Mucosa of gallbladder (tissue), 1 donor: ENCODE data around the gene PLA2R1. TPM values are rescaled to one million over a fixed set of nuclear protein-coding genes. Genes with fewer than 3 reads are reported as not detected.
A peak's percentile ranks its signal among the peaks of the same experiment; 100 is the strongest.
"Not testable (repeated sequence)": the region's sequence is repeated elsewhere in the genome, so short reads cannot be mapped to it uniquely, and the experiment has no call there.

ENCODE experiments used
- DNase-seq: peaks from one replicate; pipeline ENCODE4 v3.0.0-alpha.2; 2020; ENCODE audit warnings: low spot score
- total RNA-seq: library from RNA; stranded (reverse); gene quantifications from one replicate; pipeline ENCODE4 v1.2.1, GENCODE V29; 2021
- donor health status: DM: no; HTN: no; CAD: no.

Gene PLA2R1
- total RNA-seq, 1 donor from 2014 or later, result 45.0 TPM

DNA sequence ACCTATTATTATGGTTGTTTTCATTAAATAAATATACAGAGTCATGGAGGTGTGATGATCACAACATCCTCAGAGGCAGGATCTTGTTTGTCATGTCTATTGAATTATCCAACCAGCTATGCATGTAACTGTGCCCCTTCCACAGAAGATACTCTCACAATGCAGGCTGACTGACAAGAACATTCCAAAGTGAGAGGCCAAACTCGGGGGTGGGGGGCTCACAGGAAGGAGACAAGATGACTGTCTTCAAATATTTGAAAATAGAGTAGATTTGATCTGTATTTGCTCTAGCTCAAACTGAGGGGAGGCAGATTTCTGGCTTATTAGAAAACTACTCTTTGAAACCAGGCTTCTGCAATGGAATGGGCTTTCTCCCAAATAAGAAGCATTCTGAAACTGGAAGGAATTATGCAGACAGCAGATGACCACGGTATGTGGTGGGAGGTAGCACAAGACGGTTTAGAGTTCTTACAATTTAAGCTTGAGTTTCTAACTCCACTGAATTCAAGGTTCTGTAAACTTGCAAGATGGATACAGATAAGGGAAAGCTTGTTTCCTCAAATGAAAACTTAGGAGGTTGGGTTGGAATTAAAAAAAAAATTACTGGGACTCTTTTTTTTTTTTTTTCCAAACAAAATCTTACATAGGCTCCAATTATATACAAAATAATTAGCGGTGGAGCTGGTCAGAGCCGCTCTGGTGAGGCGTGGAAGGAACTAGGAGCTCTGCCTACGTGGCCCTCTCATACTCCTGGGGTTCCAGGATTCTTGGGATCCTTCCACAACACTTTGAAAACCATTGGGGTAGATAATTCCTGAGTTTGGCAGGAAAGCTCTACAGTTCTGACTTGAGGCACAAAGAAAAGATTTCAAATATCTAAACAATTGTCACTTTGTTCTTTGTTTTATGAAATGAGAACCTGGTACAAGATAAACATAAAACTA lies 79.3 kb downstream of the PLA2R1 start:
- no peak for DNase-seq

DNA sequence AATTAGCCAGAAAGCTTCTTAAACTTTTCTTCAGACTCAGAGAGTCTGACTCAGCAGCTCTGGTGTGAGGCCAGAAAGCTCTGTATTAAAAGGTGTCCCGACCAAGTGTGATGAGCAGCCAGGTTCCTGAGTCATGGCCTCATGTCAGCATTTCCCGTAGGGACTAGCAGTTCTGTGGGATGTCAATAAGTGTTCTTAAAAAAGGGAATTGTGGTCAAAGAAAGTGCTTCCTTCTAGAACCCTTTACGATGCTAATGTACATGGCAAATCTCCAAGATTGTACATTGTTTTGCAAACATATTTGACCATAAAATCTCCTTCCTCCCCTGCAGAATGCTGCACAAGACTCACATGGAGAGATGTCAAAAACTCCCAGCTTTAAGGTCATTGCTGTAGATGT lies 80.1 kb downstream of the PLA2R1 start:
- no peak for DNase-seq

DNA sequence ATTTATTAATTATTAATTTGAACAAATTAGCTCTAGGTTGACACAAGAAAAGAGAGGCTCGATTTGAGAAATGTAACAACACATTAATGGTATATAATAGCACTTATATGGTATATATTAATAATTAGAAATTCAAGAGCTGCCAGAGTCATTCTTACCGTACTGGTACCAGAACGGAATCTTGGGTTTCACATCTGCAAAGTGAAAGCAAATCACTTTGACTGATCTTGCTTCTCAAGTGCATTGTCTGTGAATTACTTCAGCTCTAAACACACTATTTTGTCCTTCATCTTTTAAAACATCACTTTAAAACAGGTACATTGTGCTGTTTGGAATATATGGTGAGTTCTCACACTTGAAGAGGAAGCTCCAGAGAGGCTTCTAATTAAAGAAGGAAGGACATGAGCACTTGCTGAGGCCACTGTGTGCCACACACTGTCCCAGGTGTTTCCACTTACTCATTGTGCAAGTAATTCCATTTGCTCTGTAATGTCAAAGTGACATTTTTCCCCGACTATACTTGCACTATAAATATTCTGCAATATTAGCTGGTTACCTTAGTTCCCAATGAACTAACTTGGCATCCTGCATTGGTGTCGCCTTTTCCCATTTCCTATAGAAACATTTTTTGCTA lies 85.8 kb downstream of the PLA2R1 start:
- no peak for DNase-seq

DNA sequence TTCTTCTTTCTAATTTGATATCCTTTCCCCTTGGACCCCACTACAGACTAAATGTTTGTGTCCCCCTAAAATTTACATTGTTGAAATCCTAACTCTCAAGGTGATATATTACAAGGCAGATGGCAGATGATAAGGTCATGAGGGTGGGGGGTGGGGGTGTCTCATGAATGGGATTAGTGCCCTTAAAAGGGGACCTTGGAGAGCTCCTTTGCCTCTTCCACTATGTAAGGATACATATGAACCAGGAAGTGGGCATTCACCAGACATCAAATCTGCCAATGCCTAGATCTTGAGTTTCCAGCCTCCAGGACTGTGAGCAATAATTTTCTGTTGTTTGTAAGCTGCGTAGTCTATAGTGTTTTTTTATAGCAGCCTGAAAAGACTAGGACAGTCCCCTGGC lies 89.1 kb downstream of the PLA2R1 start:
- DNase-seq, result no peak

DNA sequence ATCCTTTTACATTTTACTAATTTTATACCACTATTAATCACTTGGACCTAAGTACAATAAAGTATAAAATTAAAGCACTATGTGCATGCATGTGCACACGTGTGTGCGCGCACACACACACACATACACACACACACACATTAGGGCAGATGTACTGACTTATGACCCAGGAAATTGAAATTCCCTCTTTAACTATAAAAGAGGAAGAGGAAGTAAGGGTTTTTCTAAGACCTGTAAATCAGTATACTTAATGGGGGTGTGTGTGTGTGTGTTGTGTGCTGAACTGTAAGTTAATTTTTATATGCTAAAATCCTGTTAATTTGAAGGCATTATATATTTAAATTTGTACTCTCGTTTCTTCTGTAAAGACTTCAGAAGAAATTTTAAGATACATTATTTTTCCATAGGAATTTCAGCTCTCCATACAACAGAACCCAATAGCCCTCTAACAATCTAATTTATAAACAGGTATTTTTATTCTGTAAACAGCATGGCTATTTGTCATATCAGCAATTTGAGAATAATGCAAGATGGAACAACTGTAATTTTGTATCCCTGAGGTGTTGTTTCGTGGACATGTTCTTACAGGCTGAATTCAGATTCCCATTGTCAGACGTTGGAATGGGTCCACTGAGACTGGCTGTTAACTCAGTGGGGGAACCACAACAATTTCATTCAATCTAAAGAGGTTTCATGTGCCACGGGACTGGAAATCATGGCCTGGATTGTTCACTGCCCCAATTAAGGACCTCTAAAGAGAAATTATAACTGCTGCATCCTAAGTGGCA lies 90.9 kb downstream of the PLA2R1 start:
- DNase-seq, result no peak

DNA sequence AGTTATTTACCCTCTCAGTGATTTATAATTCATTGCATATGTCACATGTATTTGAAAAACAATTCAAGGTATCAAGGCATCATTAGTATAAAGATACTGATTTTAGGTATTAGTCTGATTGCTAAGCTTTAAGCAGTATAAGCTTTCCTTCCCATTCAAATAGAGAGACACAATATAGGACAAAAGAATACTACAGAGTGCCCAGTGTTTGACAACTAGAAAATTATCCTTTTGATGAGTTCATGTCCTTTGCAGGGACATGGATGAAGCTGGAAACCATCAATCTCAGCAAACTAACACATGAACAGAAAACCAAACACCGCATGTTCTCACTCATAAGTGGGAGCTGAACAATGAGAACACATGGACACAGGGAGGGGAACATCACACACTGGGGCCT lies 91.9 kb downstream of the PLA2R1 start:
- DNase-seq, result not testable (repeated sequence)

DNA sequence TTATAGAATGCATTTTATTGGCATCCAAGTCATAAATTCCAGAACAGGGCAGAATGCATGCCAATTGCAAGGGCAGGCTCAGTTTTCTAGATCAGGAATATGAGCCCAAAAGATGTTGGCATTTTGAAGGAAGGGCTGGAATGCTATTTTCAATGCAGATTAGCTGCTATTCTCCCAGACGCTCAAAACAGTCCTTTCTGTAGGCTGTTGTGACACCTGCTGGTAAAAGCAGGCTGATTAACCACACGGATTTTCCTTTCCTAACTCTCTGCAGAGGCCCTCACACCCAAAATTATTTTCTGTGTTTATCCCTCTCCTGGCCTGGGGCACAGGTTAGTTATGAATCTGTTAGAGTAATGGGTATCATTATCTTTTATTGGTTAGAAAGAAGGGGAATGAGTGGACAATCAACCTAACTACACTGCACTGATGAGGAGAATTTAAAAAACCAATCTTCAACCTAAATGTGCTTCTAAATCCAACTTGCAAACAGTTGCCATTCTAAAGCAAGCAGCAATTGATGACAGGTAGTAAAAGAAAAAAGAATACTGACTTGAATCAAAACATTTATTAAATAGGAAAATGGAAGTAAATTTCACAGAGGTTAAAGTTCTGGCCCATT lies 94.0 kb downstream of the PLA2R1 start:
- peak; percentile 13 for DNase-seq

DNA sequence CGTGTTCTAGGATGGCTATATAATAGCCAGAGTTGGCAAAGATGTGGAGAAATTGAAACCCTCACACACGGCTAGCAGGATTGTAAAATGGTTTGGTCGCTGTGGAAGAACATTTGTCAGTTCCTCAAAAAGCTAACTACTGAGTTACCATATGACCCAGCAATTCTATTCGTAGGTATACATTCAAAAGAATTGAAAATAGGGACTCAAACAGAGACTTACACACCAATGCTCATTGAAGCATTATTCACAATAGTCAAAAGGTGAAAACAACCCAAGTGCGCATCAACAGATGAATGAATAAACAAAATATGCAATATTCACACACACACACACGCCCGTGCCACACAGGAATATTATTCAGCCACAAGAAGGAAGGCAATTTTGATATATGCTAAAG lies 98.7 kb downstream of the PLA2R1 start:
- no peak for DNase-seq

DNA sequence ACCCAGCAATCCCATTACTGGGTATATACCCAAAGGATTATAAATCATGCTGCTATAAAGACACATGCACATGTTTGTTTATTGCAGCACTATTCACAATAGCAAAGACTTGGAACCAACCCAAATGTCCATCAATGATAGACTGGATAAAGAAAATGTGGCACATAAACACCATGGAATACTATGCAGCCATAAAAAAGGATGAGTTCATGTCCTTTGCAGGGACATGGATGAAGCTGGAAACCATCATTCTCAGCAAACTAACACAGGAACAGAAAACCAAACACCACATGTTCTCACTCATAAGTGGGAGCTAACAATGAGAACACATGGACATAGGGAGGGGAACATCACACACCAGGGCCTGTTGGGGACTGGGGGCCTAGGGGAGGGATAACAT lies 99.9 kb downstream of the PLA2R1 start:
- not testable (repeated sequence) for DNase-seq

DNA sequence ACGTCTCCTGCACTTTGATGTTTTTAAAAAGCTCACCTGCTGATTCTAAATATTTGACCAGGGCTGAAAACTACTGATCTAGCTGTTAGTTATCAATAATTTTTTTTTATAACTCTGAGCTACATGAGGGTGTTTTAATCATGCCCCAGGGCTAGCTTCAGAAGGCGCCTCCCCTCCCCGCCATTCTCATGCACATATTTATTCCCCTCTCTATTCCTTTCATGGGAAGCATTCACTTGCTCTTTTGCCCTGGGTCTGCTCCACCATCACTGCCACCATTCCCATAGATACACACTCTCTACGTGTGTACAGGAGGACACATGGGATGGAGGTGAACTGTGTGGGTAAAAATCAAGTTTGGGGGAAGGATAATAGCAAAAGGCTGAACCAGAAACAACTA lies 101.0 kb downstream of the PLA2R1 start:
- DNase-seq, result no peak

DNA sequence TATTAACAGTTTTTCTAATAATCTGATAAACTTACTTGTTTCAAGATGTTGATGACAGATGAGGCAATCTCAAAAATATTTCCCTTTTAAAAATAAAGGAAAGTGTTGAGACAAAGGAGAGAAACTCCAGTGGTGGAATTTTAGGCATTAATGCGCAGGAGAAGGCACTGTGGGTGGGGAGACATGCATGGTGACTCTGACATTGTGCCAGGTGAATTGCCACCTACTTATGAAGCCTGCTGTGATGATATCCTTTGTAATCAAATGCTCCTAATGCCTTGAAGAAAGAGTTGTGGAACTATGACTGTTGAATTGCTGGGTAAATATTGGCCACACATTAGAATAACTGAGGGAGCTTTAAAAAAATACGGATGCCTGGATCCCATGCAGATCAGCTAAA lies 101.4 kb downstream of the PLA2R1 start:
- no peak for DNase-seq

DNA sequence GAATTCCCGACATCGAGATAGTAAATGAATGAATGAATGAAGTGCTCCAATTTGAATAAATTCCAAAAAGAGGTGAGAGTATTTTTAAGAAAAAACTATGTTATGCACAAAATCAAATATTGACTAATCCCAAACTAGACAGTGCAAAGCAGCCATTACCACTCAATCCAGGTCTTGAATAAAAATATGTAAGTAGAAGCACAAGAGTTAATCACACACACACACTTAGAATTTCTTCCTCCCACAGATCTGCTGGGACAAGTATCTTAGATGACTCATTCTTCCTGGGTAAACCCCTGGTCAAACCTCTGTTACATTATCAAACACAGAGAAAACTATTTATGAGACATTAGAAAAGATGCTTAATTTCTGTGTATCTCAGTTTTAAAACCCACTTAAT lies 102.0 kb downstream of the PLA2R1 start:
- DNase-seq, result no peak

DNA sequence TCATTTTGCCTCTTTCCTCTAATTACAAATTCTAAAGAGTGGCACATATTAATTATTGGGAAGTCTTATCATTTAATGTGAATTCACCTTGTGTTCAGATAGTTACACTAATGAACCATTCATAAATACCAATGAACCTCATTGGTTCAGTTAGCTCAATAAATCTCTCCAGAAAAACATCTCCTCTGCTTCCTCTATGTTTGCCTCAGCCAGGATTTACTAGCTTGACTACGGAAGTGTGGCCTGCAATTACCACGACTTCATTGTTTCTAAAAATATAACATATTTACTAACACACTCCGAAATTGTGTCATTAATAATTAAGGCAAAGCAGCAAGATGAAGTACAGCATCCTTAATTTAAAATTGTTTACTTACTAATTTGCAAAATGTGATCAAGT lies 103.3 kb downstream of the PLA2R1 start:
- DNase-seq, result no peak

DNA sequence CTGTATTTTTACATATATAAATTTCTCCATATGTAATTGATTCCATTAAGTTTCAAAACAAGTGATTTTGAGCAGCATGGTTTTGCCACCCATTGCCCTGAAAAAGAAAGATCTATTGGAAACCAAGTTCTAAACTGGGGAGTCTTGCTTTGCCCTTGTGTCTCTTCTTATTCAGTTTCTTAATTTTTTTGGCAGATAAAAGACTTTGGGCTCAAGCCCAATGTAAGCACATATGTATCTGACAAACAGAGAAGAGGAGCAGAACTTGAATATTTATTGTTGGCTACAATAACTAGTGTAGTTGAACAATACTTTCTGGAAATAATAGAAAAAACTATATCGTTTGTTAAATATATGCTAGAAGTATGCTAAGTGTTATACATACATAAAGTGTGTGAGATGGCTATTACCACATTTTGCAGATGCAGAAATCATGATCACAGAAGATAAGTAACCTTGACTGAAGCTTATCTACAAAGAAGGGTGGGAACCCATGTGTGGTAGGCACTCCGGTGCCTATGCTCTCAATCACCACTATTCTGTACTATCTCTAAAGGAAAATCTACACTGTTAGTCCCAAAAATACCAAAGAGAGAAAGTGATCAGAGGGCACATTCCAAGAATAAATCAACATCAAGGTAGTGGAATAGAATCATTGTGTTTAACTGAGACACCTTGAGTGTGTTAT lies 109.1 kb downstream of the PLA2R1 start:
- no peak for DNase-seq

DNA sequence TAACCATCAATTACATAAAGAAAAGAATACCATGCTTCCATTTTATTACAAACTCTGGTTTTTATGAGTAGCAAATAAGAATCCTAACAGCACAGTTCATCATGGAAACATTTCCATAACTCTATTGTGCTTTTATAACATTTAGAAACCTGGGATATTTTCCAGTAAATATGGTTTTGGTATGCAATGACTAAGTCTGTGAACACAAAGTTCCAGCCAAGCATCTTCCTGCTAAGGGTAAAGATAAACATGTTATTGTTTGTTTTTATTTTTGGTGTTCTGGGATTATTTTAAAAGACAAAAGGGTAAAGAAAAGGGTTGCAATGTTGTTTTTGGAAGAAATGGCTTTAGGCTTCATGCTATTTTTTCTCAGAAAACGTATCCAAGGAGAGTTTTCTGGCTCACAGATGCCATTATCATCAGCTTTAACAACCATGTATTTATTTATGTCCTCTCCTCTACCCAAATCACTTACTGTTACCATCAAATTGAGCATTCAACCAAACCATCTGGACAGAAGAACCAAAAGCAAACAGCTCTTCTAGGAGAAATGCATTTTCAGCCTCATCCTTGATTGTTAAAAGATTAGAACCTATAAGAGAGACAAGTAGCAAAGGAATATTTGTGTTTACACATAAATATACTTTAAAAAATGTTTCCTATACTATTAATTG lies 116.0 kb downstream of the PLA2R1 start:
- DNase-seq, result no peak

DNA sequence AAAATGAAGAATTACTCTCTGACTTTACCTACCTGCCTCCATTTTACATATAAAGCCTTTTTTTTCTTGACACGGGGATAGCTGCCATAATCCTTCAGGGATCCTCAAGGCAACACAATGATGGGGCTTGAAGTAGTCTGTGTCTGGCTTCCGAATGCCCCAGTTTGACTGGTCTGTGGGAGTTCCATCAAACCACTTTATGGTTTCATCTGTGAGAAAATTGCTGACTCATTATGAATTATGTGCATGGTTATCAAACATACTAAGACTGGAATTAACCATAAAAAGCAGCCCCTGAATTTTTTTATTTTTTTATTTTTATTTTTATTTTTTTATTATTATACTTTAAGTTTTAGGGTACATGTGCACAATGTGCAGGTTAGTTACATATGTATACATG lies 117.5 kb downstream of the PLA2R1 start:
- no peak for DNase-seq

DNA sequence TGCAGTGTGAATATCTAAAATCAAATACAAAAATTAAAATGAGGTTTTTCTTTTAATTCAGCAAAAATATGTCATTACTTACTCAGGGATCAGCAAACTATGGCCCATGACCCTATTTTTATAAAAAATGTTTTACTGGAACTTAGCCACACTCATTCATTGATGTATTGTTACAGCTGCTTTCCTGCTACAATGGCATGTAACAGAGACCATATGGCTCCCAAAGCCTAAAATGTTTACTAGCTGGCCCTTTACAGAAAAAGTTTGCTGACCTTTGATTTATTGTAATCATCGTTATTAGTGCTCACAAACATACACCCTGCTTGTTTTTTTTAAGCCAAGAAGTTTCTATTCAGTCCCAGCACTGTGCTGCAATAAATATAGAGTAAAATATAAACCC lies 120.3 kb downstream of the PLA2R1 start:
- no peak for DNase-seq

DNA sequence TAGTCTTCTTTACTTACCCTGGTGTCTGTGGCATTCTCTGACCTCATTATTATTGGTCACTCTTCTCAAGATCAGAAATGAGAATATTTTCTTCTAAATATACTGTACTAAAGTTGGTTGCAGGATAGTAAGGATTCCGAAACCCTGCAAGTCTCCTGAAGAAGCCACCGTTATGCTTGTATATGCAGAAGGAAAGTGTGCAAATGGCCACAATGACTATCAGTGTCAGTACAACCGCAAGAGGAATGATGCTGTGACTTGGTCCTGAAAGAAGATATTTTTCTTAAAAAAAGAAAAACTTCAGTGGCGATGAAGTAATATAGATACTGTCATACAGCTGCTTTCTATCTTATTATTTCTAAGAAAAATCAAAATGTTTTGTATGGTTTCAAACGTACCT lies 120.7 kb downstream of the PLA2R1 start:
- no peak for DNase-seq

DNA sequence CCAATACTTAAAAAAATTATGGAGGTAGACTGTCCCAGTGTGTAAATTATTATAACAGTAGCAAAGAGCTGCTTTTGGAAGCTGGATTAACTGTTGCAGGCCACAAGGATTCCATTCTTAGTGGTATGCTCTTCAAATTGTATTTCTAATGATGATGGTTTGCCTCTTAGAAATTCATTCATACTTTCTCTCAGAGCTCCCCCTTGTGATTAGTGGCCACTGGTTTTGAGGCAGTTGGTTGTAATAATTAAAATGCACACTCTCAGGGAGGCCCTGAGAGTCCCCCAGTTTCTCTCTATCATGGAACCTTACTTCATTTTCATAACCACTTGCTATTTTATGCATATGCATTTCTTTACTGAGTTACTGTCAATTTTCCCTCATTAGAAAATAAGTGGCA lies 122.5 kb downstream of the PLA2R1 start:
- DNase-seq, result no peak

DNA sequence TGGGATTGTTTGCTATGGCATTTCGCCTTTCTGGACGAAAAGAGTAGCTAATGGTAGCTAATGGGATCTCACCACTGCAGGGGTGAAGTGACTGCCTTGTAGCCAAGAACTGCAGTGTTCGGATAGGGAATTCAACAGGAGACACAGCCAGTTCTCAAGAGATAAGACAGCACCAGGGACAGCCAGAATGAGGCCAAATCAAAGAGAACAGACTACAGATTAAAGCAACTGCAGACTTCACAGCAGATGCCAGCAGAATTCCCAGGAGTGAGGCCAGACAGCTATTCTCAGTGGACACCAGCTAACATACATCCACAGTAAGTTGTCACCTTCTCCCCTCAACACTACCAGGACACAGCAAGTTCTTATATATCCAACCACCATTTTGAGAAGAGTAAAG lies 124.0 kb downstream of the PLA2R1 start:
- DNase-seq, result no peak

DNA sequence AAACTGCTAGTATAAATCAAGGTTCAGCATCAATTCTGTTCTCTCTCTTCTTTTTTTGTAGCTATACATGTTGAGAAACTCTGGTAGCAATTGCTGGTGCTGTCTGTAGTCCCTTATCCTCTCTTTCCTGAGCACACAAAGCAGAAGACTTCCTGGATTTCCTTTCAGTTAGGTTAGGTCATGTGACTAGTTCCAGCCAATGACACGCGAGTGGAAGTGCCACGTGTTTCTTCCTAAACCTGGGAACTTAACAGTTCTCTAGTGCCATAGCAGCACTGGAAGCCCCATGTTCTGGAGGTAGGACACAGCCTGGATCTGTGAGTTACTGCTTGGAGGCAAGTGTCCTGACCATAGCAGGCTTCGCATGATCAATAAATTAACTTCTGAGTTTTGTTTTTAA lies 125.9 kb downstream of the PLA2R1 start:
- DNase-seq, result no peak
